OCI-LY7 (cell line): ENCODE data around the gene CAPN10.

Experiments
- CTCF ChIP-seq: fragments of 200-600 bp; sonication (generic); conservative IDR thresholded peaks from 2 replicates; pipeline ENCODE4 v1.5.1; 2014; ENCODE audit warnings: mild to moderate bottlenecking, antibody characterized with exemption, low read length, moderate library complexity, mixed read lengths
- EZH2phosphoT487 ChIP-seq: fragments of 200-600 bp; sonication (generic); IDR thresholded peaks from 2 replicates; pipeline ENCODE4 v1.6.1; 2018; ENCODE audit warnings: low read depth, borderline replicate concordance, mild to moderate bottlenecking, mixed run types, antibody characterized with exemption, low read length, moderate library complexity, mixed read lengths

- TF ChIP-seq CTCF (no peak), EZH2phosphoT487 (no peak)
These were observed 48.3 kb upstream of the CAPN10 start for GRCh38 chr2:240538031-240538780.
